NCI-H82 treated with DMSO at 0.1 percent for 48 hours (cell line): Measurements from ENCODE around the gene ERI3.
A peak's percentile ranks its signal among the peaks of the same experiment; 100 is the strongest.

Experiments
- DNase-seq: peaks from one replicate; lab custom pipeline; 2025; ENCODE audit not compliant: unreplicated experiment; lab: John Stamatoyannopoulos, UW

The ERI3 gene

DNA sequence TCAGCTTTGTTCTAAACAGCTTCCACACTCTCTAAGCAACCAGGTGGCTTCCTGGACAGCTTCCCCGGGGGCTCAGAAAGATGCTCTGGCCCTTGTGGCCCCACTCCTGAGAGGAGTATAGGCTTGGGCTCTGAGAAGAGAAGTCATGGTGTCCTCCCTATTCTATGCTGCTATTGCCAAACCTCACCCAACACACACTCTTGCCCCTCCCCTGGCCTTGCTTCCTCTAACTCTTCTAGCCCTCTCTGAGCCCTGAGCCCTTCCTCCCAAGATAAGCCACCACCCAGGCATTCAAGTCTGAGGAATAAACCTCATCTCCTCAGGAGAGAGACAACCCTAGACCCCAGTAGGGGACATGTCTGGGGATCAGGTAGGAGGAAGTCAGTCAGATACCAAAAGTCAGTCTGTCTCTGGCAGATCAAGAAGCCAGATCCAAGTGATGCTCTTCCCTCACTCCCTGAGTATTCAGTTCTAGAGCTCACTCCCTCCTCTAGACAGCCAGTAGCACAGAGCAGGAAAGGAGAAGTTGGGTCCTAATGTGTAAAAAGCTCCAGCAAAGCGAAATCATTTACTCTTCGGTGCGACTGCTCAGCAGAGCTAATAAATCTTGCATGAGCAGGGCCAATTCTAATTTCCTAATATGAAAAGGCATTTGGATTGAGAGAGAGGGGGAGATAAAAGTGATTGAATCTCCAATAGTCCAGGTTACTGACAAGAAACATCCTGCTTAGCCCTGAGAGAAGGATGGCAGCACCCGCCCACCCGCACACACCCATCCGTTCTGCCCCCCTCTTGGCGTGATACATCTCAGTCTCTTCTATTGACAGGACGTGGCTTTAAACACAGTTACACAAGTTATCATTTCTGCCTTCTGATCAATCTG, 91.2 kb downstream of the ERI3 start:
- no peak for DNase-seq

DNA sequence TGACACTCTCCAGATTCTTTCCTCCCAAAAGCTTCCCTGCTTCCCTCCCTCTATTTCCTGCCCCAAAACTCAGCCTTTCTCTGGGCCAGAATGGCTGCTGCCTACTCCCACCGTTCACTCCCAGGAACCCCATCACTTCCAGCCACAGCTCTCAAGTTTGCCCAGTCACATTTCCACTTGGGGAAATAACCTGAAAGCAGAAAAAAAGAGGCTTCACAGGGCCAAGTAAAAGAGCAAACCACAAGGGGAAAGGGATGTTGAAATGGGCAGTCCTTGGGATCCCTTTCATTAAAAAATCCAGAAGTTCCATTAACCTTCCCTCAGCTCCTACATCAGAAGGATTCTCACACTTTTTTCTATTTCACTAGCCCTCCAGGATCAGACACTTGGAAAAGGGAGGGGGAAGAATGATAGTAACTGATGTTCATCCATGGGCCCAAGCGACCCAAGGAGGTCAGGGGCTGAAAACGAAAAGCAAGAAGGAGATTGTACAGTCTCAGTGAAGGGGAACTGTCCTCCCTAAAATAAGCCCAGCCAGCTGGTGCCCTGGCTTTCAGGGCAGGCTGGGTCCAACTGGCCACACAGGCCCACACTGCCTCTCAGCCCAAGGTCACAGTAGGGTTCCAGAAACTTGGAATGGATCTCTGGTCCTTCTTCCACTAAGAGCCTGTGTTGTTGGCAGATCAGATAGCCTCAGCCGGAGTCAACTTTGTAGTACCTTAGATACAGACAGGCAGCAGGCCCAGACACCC, 92.1 kb downstream of the ERI3 start:
- no peak for DNase-seq

DNA sequence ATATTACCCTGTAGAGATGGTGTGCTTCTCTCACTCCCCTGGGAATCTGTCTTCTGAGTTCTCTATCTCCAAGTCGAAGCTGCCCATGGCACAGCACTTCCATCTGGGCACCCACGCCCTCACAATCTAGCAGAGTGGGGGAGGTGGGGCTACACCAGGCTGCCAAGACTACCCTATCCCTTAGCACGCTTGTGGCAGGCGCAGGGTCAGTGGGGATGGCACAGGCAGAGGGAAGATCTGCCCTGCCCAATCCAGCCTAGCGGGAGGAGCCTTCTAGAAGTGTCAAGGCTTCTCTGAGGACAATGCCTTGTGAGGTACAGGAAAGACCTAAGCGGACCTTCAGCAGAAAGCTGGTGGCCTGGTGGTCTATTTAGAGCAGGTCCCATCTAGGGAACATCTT, 92.6 kb downstream of the ERI3 start:
- no peak for DNase-seq

DNA sequence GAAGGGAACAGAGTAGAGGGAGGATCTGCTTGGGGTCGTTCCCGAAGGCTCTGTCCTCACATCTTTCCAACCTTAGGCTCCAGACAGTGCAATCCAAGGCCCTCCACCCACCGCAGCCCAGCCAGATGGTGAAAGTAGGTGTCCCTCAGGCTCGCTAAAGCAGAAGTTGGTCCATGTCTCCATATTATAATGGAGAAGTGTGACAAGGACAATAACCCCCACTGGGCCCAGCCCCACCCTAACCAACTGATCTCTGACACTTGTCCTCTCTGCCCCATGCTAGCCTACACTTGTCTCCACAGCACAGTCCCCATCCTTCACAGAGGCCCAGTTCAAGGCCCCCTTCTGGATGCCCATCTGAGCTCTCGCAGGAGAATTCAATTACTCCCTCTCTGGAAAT, 93.1 kb downstream of the ERI3 start:
- DNase-seq = no peak

DNA sequence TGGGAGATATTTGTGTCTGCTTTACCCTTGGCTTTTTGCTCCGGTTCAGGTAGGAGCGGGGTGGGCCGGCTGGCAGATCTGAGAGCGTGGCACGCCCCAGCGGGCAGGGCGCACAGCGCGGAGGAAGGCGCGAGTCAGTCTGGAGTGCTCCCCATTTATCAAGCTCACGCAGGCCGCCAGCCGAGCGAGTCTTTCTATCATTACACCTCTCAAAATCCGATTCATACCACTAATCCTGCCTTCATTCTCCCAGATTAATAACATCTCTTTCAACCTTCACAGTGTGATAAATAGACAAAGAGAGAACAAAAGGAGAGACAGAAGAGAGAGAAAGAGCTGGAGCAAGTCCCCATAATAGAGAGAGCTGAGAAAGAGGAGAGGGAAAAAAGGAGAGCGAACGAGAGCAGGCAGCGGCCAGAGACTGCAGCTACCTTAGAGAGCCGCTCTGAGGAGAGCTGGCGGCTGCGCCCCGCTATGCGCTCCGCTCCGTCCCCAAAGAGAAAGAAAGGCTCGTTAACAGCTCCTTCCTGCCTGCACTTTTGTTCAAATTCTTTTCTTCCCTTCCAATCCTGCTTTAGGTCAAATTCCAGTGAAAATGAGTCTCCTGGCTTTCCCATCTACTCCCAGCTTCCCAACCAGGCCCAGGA, 93.8 kb downstream of the ERI3 start:
- DNase-seq = no peak

DNA sequence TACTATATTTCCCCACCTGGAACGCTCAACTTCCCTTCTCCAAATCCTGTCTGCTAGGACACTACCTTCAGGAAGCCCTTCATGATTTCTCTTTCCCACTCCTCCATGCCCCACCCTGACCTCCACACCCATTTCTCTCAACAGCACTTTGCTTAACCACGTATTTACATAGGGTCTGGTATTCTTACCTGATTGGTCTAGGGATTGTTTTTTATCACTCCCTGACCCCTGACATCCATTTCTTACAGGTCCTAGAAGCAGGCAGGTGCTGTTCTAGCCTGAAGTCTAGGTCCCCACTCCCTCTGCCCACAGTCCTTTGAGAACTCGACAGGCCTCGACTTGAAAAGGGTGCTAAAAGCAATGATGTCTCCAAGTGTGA, 94.3 kb downstream of the ERI3 start:
- DNase-seq = no peak

DNA sequence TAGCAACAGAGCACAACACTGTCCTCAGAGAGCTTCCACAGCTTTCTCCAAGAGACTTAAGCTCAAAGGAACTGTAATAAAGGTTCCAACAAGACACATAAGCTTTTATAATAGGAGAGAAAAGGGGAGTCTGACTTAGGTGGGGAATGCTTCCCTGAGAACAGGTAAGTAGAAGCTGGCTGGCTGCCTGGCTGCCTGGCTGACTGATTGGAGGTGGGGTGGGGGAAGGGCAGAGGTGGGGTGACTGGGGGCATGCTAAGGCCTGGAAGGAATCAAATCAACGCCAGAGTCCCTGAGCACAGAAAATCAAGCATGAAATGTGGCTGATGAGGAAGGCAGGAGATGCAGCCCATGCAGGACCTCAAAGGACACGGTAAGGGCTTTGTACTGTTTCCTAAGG, 96.0 kb downstream of the ERI3 start:
- no peak for DNase-seq

DNA sequence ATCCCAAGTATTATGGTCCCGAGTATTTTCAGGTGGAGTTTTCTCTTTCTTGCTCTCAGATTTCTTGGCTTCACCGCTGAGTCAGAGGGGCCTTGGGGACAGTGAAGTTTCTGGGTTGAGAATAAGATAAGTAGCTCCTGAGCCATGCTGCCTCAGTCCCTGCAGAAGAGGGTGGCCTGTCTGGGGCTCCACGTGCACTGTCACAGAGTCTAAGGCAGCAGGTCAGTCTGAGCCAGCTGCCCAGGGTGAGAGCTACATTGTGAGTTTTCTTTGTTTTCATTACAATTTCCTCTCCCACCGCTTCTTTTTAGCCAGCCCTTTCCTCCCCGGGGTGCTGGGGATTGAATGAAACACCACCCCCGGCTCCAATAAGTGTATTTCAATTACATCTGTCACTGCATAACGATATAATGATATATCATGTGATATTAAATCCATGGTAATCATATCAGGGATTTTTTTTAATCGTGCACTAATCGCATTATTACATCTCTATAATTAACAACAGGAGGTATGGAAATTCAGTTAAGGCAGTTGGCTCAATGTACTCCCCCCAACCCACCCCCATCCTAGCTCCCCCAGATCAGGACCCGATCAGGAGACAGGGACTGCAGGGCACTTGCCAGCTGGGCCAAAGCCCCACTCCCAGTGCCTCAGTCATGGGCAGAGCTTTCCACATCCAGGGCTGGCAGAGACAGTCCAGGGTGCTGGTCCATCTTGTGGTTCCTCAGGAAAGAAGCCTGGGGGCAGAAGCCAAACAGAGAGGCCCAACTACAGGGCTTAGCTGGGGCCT, 98.1 kb downstream of the ERI3 start:
- DNase-seq = peak; percentile 43

DNA sequence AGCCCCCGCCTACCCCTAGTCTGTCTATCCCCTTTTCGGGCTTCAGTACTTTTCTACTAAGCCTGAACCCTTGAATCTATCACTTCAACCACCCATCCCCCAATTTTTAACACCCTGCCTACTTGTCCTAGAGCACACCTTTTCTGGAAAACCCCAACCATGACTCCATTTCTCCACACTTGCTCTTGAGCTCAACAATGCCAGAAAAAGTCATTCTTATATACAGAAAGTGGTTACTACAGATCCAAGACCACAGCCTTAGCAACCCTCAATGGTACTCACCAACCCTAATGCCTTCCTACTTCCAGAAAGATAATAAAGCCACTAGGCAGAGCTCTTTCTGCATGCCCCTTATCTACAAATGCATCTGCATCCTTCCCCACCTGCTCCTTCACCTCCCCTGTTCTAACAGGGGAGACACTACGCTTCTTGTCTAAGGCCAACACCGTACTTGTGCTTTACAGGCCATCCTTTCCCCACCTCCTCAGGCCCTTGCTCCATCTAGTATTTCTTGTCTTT, 100.6 kb downstream of the ERI3 start:
- DNase-seq = no peak

DNA sequence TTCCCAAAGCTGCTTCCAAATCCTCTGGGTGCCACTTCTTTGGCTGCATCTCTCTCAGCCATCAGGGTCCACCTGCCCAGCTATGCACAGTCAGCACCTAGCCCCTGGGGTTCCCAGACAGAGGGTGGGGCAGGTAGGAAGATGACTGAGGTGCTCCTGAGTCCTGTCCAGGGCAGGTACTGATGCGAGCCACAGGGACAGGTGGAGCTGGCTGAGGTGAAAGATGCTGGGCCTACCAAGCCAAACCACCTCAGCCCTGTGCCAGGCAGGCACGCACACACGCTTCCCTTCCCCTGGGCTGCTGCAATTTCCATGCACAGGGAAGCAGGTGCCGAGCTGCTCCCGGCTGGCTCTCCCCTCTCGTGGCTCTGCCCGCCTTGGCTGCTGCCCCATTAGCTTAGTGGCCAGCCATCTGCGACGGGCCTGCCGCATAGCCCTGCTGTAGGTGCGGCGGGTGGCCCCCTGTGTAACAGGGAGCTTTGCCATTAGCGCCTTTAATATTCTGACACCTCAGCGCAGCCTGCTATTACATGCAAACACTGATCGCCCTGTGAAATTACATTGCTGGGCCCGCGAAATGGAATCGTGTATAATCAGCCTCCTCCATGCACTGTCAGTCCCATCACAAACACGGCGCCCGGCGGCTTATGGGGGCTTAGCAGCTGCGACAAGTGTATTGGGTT, 102.9 kb downstream of the ERI3 start:
- no peak for DNase-seq

DNA sequence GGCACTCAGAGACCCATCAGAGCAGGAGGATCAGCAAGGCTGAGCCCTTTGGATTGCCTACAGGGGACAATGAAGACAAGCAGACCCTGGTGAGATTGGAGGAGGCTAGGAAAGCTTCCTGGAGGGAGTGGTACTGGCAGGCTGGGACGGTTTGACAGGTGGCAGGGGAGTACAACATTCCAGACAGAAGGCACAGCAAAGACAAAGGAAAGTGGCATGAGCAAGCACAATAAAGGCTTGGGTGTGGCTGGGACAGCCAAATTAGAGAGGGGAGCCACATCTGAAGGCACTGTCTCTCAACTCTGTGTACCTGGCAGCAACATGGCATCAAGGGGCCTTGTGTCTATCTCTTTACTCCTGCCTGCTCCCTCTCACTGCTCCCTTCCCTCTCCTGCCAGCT, 103.6 kb downstream of the ERI3 start:
- DNase-seq = no peak

DNA sequence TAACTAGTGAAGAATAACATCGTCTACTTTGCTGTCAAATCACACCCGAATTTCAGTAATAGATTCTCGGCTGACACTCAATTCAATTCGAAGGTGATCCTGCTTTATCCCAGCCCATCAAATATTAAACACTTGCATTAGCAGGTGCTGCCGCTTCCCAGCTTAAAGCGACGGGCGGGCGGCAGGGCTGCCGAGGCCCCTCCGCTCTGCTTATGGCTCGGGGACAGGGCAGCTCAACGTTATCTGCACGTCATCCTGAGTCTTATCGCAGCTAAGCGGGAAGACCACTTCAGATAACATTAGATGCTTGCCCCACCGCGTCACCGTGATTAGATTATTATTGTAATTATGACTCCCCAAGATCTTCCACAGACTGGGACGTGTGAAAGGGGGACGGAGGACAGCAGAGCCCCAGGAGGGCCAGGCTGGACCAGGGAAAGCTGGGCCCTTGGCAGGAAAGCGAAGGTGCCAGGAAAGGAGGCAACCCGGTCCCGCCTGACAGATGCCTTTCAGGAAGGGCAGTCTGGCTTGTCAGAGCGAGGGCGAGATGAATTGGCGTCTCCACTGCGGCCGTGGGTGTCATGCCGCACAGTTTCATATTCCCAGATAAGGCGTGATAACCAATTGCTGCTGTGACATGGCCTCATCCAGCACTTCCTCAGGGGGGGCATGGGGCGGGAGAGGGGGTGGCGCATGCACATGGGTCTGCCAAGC, 104.8 kb downstream of the ERI3 start:
- DNase-seq = no peak

DNA sequence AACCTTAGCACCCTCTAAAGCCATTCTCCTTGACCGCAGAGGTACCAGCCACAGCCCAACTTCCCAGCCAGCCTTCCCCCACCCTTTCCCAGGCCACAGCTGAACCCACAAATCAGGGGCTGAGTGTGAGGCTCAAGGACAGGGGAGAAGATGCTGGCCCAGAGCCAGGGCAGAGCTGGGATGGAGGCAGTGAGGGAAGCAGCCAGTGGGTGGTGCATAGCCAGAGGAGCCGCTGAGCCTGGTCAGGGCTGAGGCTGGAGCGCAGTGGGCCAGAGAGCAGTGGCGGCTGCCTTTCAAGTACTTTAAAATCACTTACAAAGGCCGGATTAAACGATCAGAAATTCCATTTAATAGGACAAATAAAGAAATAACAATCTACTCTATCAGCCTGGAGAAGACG, 105.5 kb downstream of the ERI3 start:
- no peak for DNase-seq

DNA sequence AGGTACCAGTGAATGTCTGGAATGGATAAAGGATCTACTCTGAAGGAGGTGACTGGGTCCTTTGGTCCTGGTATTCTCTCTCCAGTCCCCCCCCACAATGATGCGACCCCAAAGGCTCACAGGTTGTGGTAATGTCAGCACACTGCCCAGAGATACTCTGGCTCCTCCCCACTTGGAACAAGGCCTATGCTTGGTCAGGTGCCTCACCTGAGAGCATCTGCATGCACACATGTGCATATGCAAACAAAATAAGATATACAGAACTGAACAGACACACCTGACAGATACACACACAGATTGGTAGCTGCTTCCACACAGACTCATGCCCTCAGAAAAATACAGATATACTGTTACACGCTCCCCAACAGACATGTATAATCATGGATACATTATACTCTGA, 108.3 kb downstream of the ERI3 start:
- no peak for DNase-seq

DNA sequence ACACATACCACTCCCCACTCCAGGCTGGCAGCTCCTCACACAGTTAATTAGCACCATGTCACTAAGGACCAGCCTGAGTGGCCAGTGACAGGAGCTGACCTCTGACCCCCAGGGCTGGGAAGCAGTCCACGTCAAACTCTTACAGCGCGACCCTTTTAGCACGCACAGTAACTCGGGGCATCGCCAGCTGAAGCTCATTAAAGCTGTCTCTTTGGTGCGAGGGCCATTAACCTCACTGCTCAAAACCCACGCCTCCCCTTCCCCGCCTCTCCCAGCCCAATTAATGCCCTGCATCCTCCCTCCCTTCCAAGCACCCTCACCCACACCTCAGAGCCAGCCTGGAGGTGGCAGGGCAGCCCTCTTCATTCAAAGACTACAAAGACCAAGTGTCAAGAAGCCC, 110.1 kb downstream of the ERI3 start:
- no peak for DNase-seq

DNA sequence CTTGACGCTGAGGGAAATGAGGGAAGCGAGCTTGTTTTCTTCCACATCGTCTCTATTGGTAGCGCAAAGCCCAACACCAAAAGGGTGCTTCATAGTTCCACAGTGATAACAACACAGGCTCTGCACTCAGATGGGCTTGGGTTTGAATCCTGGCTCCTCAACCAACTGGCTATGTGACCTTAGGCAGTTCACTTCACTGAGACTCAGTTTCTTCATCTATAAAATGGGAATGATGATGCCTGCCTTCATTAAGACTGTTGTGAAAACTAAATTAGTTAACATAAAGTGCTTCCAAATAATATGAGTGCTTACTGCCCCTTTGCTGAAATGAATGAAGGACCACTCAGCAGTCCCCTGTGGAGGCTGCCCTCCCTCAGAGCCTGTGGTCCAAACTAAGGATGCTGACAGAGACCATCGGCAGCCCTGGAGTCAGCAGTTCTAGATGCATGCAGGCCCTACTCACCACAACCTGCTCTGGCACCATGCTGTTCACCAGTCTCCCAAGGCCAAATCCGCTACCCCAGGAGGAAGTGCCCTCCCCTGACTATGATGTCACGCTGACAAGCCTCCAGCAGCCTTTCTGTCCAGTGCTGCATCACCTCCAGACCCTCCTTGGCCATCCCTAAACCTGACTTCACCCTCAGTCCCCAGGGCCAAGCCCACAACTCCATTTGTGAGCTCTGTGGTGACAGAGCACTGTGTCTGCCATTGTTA, 111.1 kb downstream of the ERI3 start:
- no peak for DNase-seq

DNA sequence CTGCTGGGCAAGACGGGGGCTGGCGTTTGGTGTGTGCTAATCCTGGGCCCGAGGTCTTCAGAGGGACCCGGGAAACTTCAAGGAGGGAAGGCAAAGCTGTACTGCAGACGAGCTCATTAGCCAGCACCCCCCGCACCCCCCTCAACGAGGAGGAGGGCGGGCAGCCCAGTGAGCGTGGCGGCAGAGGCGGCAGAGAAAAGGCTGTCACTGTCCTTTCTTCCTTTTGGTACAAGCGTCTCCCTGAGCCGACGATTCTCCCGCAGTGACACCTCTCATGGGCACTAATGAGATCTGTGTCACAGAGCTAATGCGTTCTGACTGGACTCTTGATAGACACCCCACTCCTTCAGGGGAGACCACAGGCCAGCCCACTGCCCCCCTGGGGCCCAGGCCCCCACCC, 112.3 kb downstream of the ERI3 start:
- DNase-seq = no peak

DNA sequence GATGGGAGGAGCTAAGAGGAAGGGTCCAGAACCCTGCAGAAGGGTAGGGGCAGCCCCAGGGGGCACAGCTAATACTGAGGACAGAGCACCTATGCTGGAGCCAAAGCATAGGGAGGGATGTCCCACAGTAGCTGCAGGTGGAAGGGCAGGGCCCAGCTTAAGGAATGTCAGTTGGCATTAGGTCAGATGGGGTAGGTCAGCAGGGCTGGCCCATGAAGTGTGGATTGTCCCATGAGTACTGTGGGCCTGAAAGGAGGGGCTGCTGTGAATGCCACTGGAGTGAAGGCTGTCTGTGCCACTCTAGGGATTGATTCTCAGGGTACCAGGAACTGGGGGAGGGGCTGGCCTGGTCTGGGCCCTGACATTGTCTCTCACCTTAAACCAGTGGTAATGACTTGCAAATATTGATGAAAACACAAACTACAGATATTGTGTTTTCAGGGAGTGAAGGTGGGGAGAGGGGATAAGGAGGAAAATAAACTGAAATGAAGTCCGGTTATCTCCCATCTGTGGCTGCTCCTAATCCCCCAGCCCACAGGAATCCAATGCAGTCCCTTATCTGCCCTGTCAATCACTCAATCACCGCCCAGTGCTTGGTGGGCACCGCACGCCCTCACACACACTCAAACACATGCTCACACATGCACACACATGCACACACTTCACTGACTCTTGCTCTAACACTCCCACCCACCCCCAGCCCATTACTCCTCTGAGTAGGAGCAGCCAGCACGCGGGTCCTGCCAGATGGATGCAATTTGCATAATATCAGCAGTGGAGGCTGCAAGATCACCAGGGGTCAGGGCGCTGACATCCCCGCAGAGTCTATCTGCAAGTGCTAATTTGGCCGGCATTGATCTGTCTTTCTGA, 114.0 kb downstream of the ERI3 start:
- DNase-seq = peak; percentile 46
